AG09309 (cell line): ENCODE results near the gene ELL.
A peak's percentile ranks its signal among the peaks of the same experiment; 100 is the strongest.

Source experiments
- DNase-seq: peaks from one replicate; pipeline ENCODE4 v3.0.0-alpha.2; 2010; ENCODE audit warnings: low read depth
- H3K4me3 ChIP-seq: 2 replicates; pipeline ENCODE4 v1.5.1; 2011; ENCODE audit warnings: mild to moderate bottlenecking, low read depth, low read length, moderate library complexity; ENCODE audit not compliant: control insufficient read depth
- TF ChIP-seq, protein P1 (sequence below): IDR thresholded peaks from 2 replicates; pipeline ENCODE4 v1.5.1; 2011; ENCODE audit warnings: mild to moderate bottlenecking, low read depth, low read length, inconsistent platforms; ENCODE audit not compliant: insufficient read depth, control insufficient read depth; ENCODE audit errors: missing control alignments

Gene ELL

DNA sequence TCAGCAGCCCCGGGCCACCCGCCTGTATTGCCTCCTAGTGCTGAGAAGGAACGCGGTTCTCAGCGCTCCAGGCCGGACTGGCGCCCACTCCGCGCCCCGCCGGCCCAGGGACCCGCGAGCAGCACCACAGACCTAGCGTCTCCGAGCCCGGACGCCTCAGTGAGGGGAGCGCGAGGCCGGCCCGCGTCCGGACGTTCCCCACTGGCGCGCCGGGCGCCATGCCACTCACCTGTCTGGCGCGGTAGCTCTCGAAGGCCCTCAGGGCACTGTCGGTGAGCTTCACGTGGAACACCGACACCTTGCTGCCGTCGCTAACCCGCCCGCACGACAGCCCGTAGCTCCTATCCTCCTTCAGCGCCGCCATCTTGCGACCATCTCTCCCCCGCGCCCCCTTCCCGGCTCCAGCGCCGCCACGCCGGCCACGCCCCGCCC, at the start of gene ELL:
Gene ELL, minus strand, starts transcription at position 379 of the 432 bp plus-strand sequence. Its CDS starts 15 bp downstream, at position 364.
- peak within 1 kb of the TSS; percentile 82 for H3K4me3 ChIP-seq
- no peak for DNase-seq
- TF ChIP-seq, protein P1, sequence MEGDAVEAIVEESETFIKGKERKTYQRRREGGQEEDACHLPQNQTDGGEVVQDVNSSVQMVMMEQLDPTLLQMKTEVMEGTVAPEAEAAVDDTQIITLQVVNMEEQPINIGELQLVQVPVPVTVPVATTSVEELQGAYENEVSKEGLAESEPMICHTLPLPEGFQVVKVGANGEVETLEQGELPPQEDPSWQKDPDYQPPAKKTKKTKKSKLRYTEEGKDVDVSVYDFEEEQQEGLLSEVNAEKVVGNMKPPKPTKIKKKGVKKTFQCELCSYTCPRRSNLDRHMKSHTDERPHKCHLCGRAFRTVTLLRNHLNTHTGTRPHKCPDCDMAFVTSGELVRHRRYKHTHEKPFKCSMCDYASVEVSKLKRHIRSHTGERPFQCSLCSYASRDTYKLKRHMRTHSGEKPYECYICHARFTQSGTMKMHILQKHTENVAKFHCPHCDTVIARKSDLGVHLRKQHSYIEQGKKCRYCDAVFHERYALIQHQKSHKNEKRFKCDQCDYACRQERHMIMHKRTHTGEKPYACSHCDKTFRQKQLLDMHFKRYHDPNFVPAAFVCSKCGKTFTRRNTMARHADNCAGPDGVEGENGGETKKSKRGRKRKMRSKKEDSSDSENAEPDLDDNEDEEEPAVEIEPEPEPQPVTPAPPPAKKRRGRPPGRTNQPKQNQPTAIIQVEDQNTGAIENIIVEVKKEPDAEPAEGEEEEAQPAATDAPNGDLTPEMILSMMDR, result no peak

DNA sequence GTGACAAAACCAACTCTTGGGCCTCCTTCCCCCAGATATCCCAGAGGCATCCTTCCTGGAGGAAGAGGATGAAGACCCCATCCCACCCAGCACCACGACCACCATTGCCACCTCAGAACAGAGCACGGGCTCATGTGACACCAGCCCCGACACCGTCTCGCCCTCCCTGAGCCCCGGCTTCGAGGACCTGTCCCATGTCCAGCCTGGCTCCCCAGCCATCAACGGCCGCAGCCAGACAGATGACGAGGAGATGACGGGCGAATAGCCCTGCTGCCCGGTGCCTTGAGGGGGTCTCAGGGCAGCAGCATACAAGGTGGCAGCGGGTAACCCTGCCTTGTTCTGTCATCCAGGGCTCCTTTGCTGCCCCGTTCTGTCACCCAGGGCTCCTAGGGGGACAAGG, 46.5 kb upstream of the ELL start:
- H3K4me3 ChIP-seq, result no peak overlapping the region
- TF ChIP-seq, protein P1, result no peak

DNA sequence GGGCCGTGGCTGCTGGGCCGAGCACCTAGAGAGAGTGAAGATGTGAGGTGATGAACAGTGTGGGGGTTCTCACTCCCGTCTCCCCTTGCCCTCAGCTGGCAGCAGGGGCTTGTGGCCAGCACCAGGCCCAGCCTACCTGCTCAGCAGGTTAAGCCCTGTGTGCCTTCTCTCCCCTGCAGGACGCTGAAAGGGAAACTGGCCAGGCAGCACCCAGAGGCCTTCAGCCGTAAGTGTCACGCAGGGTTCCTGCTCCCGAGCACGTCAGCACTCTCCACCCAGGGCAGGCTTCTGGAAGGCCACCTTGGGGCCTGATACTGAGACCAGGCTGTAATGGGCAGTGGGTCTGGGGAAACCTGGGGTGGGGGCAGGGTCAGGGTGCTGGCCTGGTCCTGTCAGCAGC, 45.1 kb upstream of the ELL start:
- no peak overlapping the region for H3K4me3 ChIP-seq
- no peak for DNase-seq
- TF ChIP-seq, protein P1, result no peak

More for the DNA sequence above, 46.5 kb upstream of the ELL start:
- no peak for DNase-seq

DNA sequence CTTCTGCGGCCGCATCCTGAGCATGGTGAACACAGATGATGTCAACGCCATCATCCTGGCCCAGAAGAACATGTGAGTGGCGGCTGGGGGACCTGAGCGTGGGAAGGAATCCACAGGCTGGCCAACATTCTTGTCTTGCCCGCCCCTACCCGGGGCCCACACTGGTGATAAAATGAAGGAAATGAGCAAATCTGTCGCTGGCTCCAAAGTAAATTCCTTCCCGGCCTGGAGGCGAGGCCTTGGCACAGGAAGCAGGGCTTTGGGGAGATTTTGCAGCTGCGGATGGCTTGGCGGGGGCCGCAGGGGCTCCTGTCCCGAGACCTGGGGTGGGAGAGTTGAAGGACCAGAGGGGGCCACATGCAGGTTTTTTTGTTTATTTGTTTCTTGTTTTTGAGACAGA, 40.2 kb upstream of the ELL start:
- no peak overlapping the region for H3K4me3 ChIP-seq
- TF ChIP-seq, protein P1, result no peak
- DNase-seq, result no peak

DNA sequence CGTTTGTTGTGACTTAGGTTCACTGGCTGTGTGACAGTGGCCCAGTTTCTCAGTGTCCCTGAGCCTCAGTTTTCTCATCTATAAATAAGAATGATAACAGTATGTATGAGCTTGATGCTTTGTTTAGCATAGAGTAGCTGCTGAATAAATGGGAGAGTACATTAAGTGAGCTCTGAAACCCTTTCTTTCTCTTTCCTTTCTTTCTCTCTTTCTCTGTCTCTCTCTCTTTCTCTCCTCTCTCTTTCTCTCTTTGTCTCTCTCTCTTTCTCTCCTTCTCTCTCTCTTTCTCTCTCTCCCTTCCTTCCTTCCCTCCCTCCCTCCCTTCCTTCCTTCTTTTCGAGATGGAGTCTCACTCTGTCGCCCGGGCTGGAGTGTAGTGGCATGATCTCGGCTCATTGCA, 37.8 kb upstream of the ELL start:
- TF ChIP-seq, protein P1, result no peak
- no peak for DNase-seq
- no peak overlapping the region for H3K4me3 ChIP-seq

DNA sequence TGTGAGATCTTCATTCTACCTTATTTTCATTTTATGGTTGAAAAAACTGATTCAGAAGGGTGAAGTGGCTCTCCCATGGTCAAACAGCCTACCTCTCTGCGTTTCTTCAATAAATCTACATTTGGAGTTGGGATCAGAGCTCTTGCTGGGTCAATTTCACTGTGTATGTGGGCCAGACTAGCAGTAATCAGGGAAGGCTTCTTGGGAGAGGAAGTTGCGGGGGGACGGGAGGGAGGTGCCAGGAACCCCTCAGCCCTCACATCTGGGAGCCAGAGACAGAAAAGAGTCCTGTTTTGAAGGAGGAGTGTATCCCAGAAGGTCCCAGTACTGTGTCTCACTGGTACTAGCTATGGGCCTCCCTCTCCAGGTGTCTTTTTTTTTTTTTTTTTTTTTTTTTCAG, 36.7 kb upstream of the ELL start:
- TF ChIP-seq, protein P1, result no peak
- H3K4me3 ChIP-seq, result peak overlapping the region; percentile 90
- no peak for DNase-seq

DNA sequence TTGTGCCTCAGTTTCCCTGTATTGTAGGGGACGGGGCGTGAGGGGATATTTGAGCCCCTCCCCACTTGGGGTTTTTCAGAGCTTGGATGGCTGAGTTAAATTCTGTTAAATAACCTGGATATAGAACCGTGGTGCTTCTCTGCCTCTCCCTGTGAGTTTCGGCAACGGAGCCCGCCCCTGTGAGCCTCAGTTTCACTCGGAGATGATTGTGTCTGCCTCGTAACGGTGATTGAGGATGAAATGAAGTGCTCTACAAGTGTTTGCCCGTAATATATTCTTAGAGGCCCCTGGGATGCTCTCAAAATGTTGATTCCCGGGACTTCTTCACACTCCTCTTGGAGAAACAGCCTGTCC, 36.3 kb upstream of the ELL start:
- peak overlapping the region; percentile 90 for H3K4me3 ChIP-seq
- TF ChIP-seq, protein P1, result no peak
- DNase-seq, result no peak
